SU-DHL-6 (cell line): ENCODE results near the gene LMNA.

Experiments
- CTCF ChIP-seq: fragments of 200-600 bp; sonication (generic); IDR thresholded peaks from one replicate; pipeline ENCODE4 v1.5.1; 2017; ENCODE audit warnings: antibody characterized with exemption, mild to moderate bottlenecking, low read length, moderate library complexity; ENCODE audit not compliant: insufficient read depth, poor library complexity, severe bottlenecking
- EZH2phosphoT487 ChIP-seq: fragments of 200-600 bp; sonication (generic), shearing (Covaris generic); conservative IDR thresholded peaks from 2 replicates; pipeline ENCODE4 v1.6.1; 2018; ENCODE audit warnings: mild to moderate bottlenecking, antibody characterized with exemption, low read length, moderate library complexity, mixed read lengths

- TF ChIP-seq CTCF (no peak), EZH2phosphoT487 (no peak)
Observed at GRCh38 chr1:156067262-156067661, 47.2 kb upstream of the LMNA start.
